HepG2 (cell line): ENCODE data around the gene PPIB. TPM values are rescaled to one million over a fixed set of nuclear protein-coding genes. Genes with fewer than 3 reads are reported as not detected.

Source experiments
- ATAC-seq: fragments of 200-7000 bp; cut with Tn5 transposase; 3 replicates; pipeline ENCODE4 v1.9.1; 2020; ENCODE audit warnings: mild to moderate bottlenecking, moderate library complexity
- BruUV-seq: library from RNA; stranded (reverse); fragments of 400-500 nt; replicated peaks from 2 replicates; lab custom pipeline; 2021; lab: Mats Ljungman, UMichigan
- CTCF ChIA-PET: fragments of 300-600 bp; formaldehyde crosslinking; extraction: SDS; loops from one replicate; lab custom pipeline; 2021; ENCODE audit warnings: low total read pairs, inconsistent platforms, low intra/inter-chr PET ratio; lab: Yijun Ruan, JAX
- POLR2A ChIA-PET: fragments of 350-600 bp; sonication (Branson Sonifier 250); formaldehyde crosslinking; loops from one replicate; lab custom pipeline; 2020; ENCODE audit warnings: antibody characterized with exemption, inconsistent platforms; lab: Yijun Ruan, JAX
- DNase-seq: peaks from one replicate; pipeline ENCODE4 v3.0.0-alpha.2; 2015; ENCODE audit warnings: low spot score
- FAIRE-seq: peaks from 3 replicates; lab custom pipeline; 2011; peaks lifted over from hg19 to GRCh38; lab: Jason Lieb, UNC
- H2AFZ ChIP-seq: one replicate; pipeline ENCODE4 v1.6.1; 2011; ENCODE audit warnings: low read length, inconsistent platforms
- H3K27ac ChIP-seq: fragments of 300-600 bp; 3 replicates; pipeline ENCODE4 v1.8.0; 2011; ENCODE audit warnings: mixed run types, mild to moderate bottlenecking, mixed read lengths, low read length, inconsistent platforms; ENCODE audit not compliant: insufficient read depth; ENCODE audit errors: extremely low read length
- H3K27me3 ChIP-seq, 2 experiments: fragments of 200-600 bp in 1 of 2; 2 replicates in 1 of 2; 3 replicates in 1 of 2; pipeline versions ENCODE4 v1.6.0 to v1.8.0; 2011; ENCODE audit warnings: low read length in 2 of 2, mild to moderate bottlenecking in 2 of 2, moderate library complexity in 2 of 2, inconsistent platforms in 1 of 2; ENCODE audit not compliant: insufficient read depth in 2 of 2, control insufficient read depth in 1 of 2
- H3K36me3 ChIP-seq, 2 experiments: fragments of 200-600 bp in 1 of 2; replicated peaks in 1 of 2; 2 replicates in 1 of 2; 3 replicates in 1 of 2; pipeline versions ENCODE4 v1.5.1 to v1.8.0; 2011; ENCODE audit warnings: low read length in 2 of 2, inconsistent platforms in 1 of 2; ENCODE audit not compliant: insufficient read depth in 2 of 2, control insufficient read depth in 1 of 2
- H3K4me1 ChIP-seq: 2 replicates; pipeline ENCODE4 v1.5.1; 2012; ENCODE audit warnings: low read length, inconsistent platforms; ENCODE audit not compliant: insufficient read depth
- H3K4me2 ChIP-seq: 2 replicates; pipeline ENCODE4 v1.6.0; 2011; ENCODE audit warnings: low read depth, low read length, inconsistent platforms
- H3K4me3 ChIP-seq, 3 experiments: fragments of 200-600 bp in 1 of 3; sonication (generic), shearing (Covaris generic) in 1 of 3; replicated peaks in 1 of 3; 2 replicates each; pipeline ENCODE4 v1.5.1; 2011 to 2016; ENCODE audit warnings: low read length in 3 of 3, inconsistent platforms in 2 of 3, low read depth in 2 of 3, mild to moderate bottlenecking in 2 of 3, control low read depth in 1 of 3, mixed read lengths in 1 of 3; ENCODE audit not compliant: insufficient read depth in 1 of 3
- H3K79me2 ChIP-seq: one replicate; pipeline ENCODE4 v1.6.1; 2011; ENCODE audit warnings: low read length, inconsistent platforms; ENCODE audit not compliant: insufficient read depth
- H3K9ac ChIP-seq: 2 replicates; pipeline ENCODE4 v1.6.0; 2011; ENCODE audit warnings: mild to moderate bottlenecking, low read depth, low read length, inconsistent platforms; ENCODE audit not compliant: insufficient read depth
- H3K9me3 ChIP-seq: 2 replicates; pipeline ENCODE4 v1.5.1; 2012; ENCODE audit warnings: mild to moderate bottlenecking, low read length
- H4K20me1 ChIP-seq: 2 replicates; pipeline ENCODE4 v1.6.0; 2011; ENCODE audit warnings: inconsistent platforms, mild to moderate bottlenecking, low read length, moderate library complexity; ENCODE audit not compliant: insufficient read depth
- CERS6 ChIP-seq: sonication (generic); formaldehyde crosslinking; IDR thresholded peaks from 2 replicates; pipeline ENCODE4 v1.5.0; 2020; ENCODE audit warnings: missing genetic modification reagents
- PHF20 ChIP-seq: sonication (generic); formaldehyde crosslinking; IDR thresholded peaks from 2 replicates; pipeline ENCODE4 v1.5.0; 2020; ENCODE audit warnings: mild to moderate bottlenecking, missing genetic modification reagents
- REPIN1 ChIP-seq: sonication (generic); formaldehyde crosslinking; IDR thresholded peaks from 2 replicates; pipeline ENCODE4 v1.8.0; 2022; ENCODE audit warnings: missing genetic modification reagents, low read depth, mild to moderate bottlenecking, borderline replicate concordance
- SMAD3 ChIP-seq: sonication (generic); formaldehyde crosslinking; IDR thresholded peaks from 2 replicates; pipeline ENCODE4 v1.4.0; 2020; ENCODE audit warnings: missing genetic modification reagents
- SNRNP70 ChIP-seq: fragments of 200-400 bp; formaldehyde crosslinking; IDR thresholded peaks from 2 replicates; pipeline ENCODE4 v1.6.1; 2017; ENCODE audit warnings: mild to moderate bottlenecking, low read depth, low read length, moderate library complexity
- SRSF4 ChIP-seq: fragments of 200-400 bp; formaldehyde crosslinking; IDR thresholded peaks from one replicate; pipeline ENCODE4 v1.6.1; 2018; ENCODE audit warnings: mild to moderate bottlenecking, low read depth, low read length, moderate library complexity; ENCODE audit not compliant: poor library complexity, severe bottlenecking
- SRSF9 ChIP-seq: fragments of 200-400 bp; formaldehyde crosslinking; IDR thresholded peaks from 2 replicates; pipeline ENCODE4 v1.6.1; 2018; ENCODE audit warnings: borderline replicate concordance, mild to moderate bottlenecking, low read depth, low read length; ENCODE audit not compliant: insufficient read depth, poor library complexity, severe bottlenecking
- ZBED4 ChIP-seq: sonication (generic); formaldehyde crosslinking; IDR thresholded peaks from 2 replicates; pipeline ENCODE4 v1.4.0; 2020; ENCODE audit warnings: missing genetic modification reagents, borderline replicate concordance
- ZBTB4 ChIP-seq: sonication (generic); formaldehyde crosslinking; IDR thresholded peaks from 2 replicates; pipeline ENCODE4 v1.4.0; 2020; ENCODE audit warnings: missing genetic modification reagents, mild to moderate bottlenecking, borderline replicate concordance
- ZBTB7B ChIP-seq: sonication (generic); formaldehyde crosslinking; IDR thresholded peaks from 2 replicates; pipeline ENCODE4 v1.4.0; 2020; ENCODE audit warnings: missing genetic modification reagents
- ZKSCAN8 ChIP-seq: IDR thresholded peaks from 2 replicates; pipeline ENCODE4 v1.6.1; 2016; ENCODE audit warnings: borderline replicate concordance, missing genetic modification reagents, missing compliant biosample characterization
- ZNF10 ChIP-seq: sonication (generic); formaldehyde crosslinking; IDR thresholded peaks from 2 replicates; pipeline ENCODE4 v1.4.0; 2020; ENCODE audit warnings: mild to moderate bottlenecking, low read depth, missing genetic modification reagents, borderline replicate concordance
- ZNF33A ChIP-seq: sonication (generic); formaldehyde crosslinking; IDR thresholded peaks from 2 replicates; pipeline ENCODE4 v1.5.1; 2020; ENCODE audit warnings: missing genetic modification reagents, mild to moderate bottlenecking, moderate library complexity, borderline replicate concordance
- ZNF550 ChIP-seq: sonication (generic); formaldehyde crosslinking; IDR thresholded peaks from 2 replicates; pipeline ENCODE4 v1.4.0; 2020; ENCODE audit warnings: mild to moderate bottlenecking, missing genetic modification reagents, borderline replicate concordance
- ZNF589 ChIP-seq: sonication (generic); formaldehyde crosslinking; conservative IDR thresholded peaks from 2 replicates; pipeline ENCODE4 v1.8.0; 2022; ENCODE audit warnings: mild to moderate bottlenecking, moderate library complexity, missing genetic modification reagents
- WGBS: methylation state at CpG from one replicate; pipeline ENCODE4 v1.1.6; 2017; ENCODE audit warnings: low lambda C conversion rate; 5-methylcytosine and 5-hydroxymethylcytosine counted together
- in situ Hi-C: cut with HindIII; loops from 2 replicates; pipeline ENCODE4 v1.10.0; 2017; ENCODE audit warnings: low pct_unique_long_range_greater_than_20kb; ENCODE audit not compliant: extremely low pct_ligation_motif_present
- intact Hi-C: fragments of 100-400 bp; cut with micrococcal nuclease; formaldehyde crosslinking; loops from one replicate; pipeline ENCODE4 v1.10.0; 2022; ENCODE audit not compliant: unreplicated experiment
- polyA plus RNA-seq, 8 experiments: library from polyadenylated mRNA; depleted of rRNA in 3 of 8; stranded (reverse) in 7 of 8; unstranded in 1 of 8; fragments of >200 nt; fragmentation: Illumina TruSeq in 4 of 8; extraction: Trizol in 4 of 8; gene quantifications; 2 replicates each; pipeline versions ENCODE4 v1.2.1 to v1.2.3, GENCODE V29; 2011 to 2016; ENCODE audit warnings: low read depth in 4 of 8, missing spikeins in 1 of 8, mixed read lengths in 1 of 8; ENCODE audit not compliant: insufficient read depth in 1 of 8
- total RNA-seq, 5 experiments: library from RNA; depleted of rRNA; stranded (reverse); fragments of >200 nt; fragmentation: Illumina TruSeq; extraction: Trizol; gene quantifications; 2 replicates each; pipeline ENCODE4 v1.2.3, GENCODE V29; 2016; ENCODE audit warnings: low read depth in 1 of 5

The PPIB gene
- total and polyA plus RNA-seq, 2 of the 13 experiments (the other 11 are each of a cell fraction or from before 2014, with no cell fraction given), result 780 to 882 TPM

- POLR2A ChIA-PET, result no interaction called here
- Histone ChIP-seq H3K9me3 (no peaks in the 10 kb centered on the region), H4K20me1 (no peaks in the 10 kb centered on the region), H3K4me2 (no peak overlapping the region), H3K36me3 (peaks cover 35 to 66% of the 10 kb centered on the region in 2 experiments), H2AFZ (no peak overlapping the region), H3K4me1 (peaks cover 3% of the 10 kb centered on the region), H3K27ac (no peak overlapping the region), H3K79me2 (no peaks in the 10 kb centered on the region), H3K9ac (no peak overlapping the region), H3K27me3 (no peaks in the 10 kb centered on the region), H3K4me3 (no peak overlapping the region)
- in situ Hi-C loops, result no loop called here
- TF ChIP-seq ZNF589 (CRISPR knock-in tag), result no peak
- no peak for TF ChIP-seq CERS6 (CRISPR knock-in tag)
- no peak for TF ChIP-seq ZBED4 (CRISPR knock-in tag)
- TF ChIP-seq SRSF4, result no peak
- no peak for TF ChIP-seq SRSF9
- TF ChIP-seq PHF20 (CRISPR knock-in tag), result no peak
- TF ChIP-seq ZNF33A (CRISPR knock-in tag), result no peak
- TF ChIP-seq REPIN1 (CRISPR knock-in tag), result no peak
- TF ChIP-seq ZKSCAN8 (CRISPR knock-in tag), result no peak
- no peak for TF ChIP-seq ZNF550 (CRISPR knock-in tag)
- TF ChIP-seq ZBTB4, result no peak
- no peak for TF ChIP-seq SMAD3 (CRISPR knock-in tag)
- no peak for TF ChIP-seq SNRNP70
- no peak for TF ChIP-seq ZBTB7B (CRISPR knock-in tag)
- TF ChIP-seq ZNF10 (CRISPR knock-in tag), result no peak
- DNase-seq, result no peak
- intact Hi-C loops, result no loop called here
- no peak for FAIRE-seq
- no TSS peak for BruUV-seq
- ATAC-seq, result no peak
- CTCF ChIA-PET, result no interaction called here
- WGBS, result 93% methylated on average over 7 of the region's 7 CpGs
These were observed 26.5 kb downstream of the PPIB start for GRCh38 chr15:64136347-64136746.
